IPS-NIHi11 (cell line): Measurements from ENCODE around the gene PITPNC1.
"Not testable (repeated sequence)": the region's sequence is repeated elsewhere in the genome, so short reads cannot be mapped to it uniquely, and the experiment has no call there.

Source experiments
- DNase-seq: peaks from one replicate; pipeline ENCODE4 v3.0.0; 2012; ENCODE audit warnings: mixed read lengths, low spot score

The PITPNC1 gene

GRCh38 chr17:67516571-67516970, 139.5 kb downstream of the PITPNC1 start:
- DNase-seq, result not testable (repeated sequence)

DNA sequence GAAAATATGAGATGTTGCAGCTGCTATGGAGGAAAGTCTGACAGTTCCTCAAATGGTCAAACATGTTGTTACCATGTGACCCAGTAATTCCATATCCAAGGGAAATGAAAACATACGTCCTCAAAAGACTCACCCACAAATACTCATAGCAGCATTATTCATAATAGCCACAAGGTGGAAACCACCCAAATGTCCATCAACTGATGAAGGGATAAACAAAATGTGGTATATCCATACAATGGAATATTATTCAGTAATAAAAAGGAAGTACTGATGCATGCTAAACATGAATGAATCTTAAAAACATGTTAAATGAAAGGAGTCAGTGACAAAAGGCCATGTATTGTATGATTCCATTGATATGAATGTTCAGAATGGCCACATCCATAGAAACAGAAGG, 140.2 kb downstream of the PITPNC1 start:
- DNase-seq, result no peak

GRCh38 chr17:67518876-67519275, 141.8 kb downstream of the PITPNC1 start:
- no peak for DNase-seq

DNA sequence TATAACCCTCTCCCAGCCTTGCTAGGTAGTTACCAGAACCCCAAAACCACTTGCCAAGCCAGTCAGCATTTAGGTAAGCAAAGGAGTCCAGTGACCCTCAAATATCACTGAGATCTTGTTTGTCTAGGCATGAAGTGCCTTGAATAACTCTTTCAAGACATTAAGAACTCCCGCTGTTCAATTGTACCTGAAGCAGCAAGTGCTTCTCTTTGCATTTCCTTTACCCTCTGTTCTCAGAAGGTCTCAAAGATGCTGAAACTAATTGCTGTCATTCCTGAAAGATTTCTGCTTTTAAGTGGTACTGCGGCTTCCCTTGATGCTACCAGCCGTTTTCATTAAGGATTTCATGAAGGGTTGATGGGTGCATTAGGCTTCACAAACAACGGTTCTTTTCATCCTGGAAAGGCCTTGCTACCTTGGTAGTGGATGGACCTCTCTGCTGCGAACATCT, 142.7 kb downstream of the PITPNC1 start:
- DNase-seq, result no peak

DNA sequence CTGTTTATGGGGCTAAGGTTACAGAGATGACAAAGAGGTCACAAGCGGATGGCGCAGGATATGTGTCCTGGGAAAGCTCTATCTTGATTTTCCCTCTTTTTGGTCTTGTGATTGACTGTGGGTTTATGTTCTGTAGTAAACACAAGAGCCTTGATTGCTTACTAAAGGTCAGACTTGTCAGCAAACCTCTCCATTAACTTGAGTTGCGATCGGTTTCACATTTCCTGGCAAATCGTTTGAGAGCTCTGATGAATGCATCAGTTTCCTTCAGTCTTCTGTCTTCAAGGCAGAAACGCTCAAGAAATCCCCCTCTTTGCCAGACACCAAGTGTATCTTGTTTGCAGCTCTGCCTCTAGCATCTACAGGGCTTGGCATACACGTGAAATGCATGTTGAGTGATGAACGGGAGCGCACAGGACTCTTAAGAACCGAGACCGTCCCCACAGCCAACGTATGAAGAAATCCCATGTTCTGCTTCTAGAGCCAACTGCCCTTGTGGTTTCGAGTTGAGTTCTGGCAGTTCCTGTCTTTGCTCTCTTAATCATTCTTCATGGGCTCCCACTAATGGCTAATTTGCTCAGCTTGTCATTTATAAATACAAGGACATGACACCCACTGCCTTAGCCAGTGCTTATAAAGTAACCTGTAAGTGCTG, 143.3 kb downstream of the PITPNC1 start:
- no peak for DNase-seq

GRCh38 chr17:67520916-67521774, 144.1 kb downstream of the PITPNC1 start:
- no peak for DNase-seq

GRCh38 chr17:67521775-67522069, 144.6 kb downstream of the PITPNC1 start:
- no peak for DNase-seq

DNA sequence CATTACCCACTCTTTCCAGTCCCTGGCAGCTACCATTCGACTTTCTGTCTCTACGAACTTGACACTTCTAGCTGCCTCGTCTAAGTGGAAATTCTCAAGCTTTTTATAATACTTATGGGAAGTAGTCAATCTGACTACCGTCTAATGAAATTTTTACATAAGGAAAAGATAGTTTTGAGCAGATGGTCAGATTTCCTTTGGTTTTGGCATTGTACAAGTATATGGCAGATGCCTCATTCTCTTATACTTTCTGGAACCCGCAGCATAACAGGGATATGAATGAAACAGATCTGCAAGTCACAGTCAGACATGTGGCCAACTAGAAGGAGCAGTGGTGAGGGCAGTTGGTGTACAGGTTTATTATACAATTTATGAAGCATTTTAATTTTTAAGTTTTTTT, 146.0 kb downstream of the PITPNC1 start:
- DNase-seq, result no peak

- DNase-seq, result no peak
Measured at GRCh38 chr17:67525239-67526135, 148.4 kb downstream of the PITPNC1 start.

DNA sequence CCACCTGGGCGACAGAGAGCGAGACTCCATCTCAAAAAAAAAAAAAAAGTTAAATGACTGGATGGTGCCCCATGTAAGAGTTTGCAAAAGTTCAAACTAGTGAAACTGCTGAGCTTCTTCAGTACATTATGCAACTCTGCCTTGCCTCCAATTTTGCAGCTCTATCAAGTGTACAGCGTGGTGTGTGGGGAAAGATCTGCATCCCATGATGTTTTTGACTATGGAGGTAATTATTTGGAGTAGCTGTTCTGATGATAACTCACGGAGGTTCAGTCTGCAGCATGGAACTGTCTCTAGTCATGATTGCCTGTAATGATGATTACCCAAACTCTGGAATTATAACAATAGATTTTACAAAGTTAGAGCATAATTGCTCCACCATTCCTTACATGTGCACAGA, 149.6 kb downstream of the PITPNC1 start:
- no peak for DNase-seq

DNA sequence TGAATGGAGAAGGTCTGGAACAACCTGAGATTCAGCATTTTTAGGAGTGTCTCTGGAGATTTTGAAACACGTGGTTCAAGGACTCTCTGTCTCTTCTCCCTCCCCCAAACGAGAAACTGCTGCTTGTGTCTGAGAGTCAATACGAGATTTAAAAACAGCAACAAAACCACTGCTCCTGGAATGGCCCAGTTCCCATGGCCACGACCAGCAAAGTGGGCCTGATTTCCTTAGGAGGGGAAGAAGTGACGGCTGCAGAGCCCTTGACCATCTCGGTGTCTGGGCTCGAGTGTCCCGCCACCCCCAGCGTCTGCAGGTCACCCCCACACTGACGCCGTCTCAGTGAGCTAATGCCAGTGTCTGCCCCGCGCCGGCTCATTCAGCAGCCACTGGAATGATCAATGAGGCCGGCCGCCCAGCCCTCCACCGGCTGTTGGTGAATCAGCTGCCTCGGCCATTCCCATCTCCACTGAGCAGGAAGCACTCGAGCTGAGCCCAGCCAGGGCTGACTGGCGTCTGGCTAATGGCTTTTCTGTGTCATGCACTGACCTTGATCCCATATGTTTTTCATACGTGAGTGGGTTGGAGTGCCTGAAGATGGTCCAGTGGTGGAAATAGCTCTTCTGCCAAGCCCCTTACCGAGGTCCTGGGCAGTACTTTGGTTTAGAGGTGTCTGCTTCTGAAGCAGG, 151.8 kb downstream of the PITPNC1 start:
- DNase-seq, result peak; percentile 80

GRCh38 chr17:67531291-67531690, 154.2 kb downstream of the PITPNC1 start:
- DNase-seq, result peak; percentile 45

DNA sequence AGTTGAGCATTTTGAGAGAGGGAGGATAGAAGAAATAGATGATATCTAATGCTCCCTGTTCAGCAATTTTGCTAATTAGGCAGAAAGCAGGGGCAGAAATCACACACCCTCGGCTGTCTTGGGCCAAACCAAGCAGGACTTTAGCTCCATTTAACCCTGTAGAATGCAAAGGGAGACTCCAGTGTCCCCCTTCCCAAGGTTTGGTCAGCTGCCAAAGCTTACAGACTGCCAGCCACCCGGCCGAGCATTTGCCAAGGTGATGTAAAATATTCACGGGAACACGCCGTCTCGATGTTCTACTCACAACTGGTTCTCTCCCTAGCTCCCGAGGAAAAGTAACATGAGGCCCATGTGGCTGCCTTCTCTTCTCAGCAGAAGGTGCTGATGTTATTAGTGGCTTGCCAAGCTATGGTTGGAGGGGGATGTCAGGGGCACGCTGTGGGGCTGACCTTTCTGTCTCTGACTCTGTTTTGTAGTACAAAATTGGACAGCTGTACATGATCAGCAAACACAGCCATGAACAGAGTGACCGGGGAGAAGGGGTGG, 155.3 kb downstream of the PITPNC1 start:
- no peak for DNase-seq

DNA sequence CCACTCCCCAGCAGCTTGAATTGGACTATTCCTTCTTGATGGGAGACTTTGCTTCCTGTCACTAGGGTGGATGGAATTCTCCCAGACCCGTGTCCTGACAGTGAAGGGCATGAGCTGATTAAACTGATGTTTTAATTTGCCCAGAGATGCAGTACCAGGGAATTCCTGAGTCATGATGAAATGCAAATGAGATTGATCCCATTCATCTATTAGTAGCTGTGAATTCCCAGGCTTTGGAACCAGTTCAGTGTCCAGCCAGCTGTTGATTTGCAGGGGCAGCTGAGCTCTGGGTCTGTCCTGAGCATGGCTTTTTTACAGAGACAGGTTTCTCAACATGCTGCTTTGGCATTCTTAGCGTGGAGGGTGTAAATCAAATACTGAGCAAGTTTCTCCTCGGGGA, 157.9 kb downstream of the PITPNC1 start:
- no peak for DNase-seq

- DNase-seq, result no peak
Measured at GRCh38 chr17:67542219-67543114, 165.4 kb downstream of the PITPNC1 start.

DNA sequence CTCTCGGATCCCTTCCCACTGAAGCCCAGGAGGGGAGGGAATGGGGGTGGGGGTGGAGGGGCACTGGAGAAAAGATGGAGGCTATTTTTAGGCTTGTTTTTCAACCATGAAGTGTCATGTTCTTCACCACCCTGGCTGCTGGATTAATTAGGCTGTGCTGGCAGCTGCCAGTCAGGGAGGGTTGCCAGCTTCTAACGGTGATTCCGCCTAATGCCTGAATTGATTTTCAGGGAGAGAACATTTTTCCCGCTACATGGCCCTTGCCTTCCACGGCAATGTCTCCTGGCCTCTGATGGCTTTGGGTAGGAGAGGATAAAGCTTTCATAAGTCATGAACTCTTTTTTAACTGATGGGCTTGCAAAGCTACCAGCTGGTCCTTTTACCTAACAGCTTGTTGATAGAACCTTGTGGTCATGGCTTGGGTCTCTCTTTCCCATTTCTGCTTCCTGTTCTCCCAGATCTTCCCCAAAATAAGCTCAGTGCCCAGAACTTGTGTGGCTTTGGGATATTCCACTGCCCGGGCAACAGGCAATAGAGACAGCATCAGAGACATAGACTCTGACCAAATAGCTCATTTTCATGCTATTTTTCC, 167.4 kb downstream of the PITPNC1 start:
- no peak for DNase-seq

DNA sequence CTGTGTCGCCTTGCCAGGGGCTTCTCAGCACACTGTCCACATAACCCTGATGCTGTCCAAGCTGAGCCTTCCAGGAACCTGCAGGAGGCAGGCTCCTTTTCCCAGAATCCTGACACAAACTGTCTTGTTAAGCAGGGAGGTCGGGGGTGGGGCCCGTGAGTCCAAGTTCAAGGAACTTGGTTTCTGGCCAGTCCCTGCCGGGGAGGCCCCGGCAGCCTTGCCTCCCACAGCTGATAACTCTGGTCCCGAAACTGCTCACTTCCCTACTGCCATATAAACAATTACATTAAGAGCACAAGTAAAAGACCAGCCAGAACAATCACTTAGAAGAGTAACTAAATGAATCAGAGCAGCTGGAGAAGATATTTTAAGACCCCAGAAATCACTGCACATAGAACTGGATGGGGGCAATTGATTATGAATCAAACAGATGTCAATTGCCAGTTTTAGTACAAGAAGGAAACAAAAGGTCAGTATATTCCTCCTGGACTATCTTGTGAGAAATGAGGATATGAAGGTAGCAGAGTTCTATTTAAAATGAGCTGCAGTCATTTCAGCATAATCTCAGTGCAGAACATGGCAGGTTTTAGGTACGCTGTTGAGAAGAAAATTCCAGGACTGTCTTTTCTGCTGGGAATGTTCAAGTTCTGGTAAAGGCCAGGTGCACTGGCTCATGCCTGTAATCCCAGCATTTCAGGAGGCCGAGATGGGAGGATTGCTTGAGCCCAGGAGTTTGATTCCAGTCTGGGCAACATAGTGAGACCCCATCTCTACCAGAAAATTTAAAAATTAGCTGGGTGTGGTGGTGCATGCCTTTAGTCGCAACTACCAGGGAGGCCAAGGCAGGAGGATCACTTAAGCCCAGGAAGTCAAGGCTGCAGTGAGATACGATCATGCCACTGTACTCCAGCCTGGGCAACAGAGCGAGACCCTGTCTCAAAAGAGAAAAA, 169.8 kb downstream of the PITPNC1 start:
- no peak for DNase-seq

DNA sequence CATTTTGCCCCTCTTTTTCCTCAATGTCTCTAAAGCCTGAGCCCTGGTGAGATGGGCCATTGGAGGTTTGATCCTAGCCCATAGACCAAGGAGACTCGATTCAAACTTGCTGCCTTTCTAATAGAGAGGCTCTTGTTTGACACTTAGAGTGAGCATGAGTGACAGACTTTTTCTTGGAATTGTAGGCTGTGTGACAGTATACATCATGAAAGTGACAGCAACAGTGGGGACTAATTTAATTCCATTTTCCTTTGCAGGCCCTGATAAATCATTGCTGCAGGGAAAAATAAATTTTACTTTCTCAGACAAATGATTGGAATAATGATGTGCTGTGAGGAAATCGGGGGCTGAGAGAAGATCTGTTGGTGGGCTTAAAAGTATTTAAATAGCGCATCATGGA, 171.6 kb downstream of the PITPNC1 start:
- no peak for DNase-seq

DNA sequence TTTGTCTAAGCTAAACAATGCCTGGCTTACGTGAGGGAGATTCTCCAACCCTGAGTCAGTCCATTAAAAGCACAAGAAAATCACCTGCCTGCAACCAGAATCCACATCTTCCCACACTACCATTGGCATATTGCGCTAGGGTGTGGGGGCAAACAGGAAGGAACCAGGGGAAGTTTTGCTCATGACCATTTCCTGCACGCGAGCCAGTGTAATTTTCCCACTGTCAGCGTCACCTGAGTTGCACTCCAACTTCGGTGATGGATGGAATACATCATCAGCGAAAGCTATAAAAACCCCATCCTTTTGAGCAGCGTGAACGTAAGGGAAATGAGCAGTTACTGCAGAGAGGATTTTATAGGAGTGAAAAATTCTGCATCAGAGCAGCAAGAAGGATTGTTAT, 172.7 kb downstream of the PITPNC1 start:
- DNase-seq, result no peak
